Stromal cell of bone marrow (primary cell): ENCODE results near the gene PDE6A.
A peak's percentile ranks its signal among the peaks of the same experiment; 100 is the strongest.
"Not testable (repeated sequence)": the region's sequence is repeated elsewhere in the genome, so short reads cannot be mapped to it uniquely, and the experiment has no call there.

ENCODE experiments used
- DNase-seq: peaks from one replicate; pipeline ENCODE4 v3.0.0-alpha.2; 2012; ENCODE audit warnings: low read depth

PDE6A gene

DNA sequence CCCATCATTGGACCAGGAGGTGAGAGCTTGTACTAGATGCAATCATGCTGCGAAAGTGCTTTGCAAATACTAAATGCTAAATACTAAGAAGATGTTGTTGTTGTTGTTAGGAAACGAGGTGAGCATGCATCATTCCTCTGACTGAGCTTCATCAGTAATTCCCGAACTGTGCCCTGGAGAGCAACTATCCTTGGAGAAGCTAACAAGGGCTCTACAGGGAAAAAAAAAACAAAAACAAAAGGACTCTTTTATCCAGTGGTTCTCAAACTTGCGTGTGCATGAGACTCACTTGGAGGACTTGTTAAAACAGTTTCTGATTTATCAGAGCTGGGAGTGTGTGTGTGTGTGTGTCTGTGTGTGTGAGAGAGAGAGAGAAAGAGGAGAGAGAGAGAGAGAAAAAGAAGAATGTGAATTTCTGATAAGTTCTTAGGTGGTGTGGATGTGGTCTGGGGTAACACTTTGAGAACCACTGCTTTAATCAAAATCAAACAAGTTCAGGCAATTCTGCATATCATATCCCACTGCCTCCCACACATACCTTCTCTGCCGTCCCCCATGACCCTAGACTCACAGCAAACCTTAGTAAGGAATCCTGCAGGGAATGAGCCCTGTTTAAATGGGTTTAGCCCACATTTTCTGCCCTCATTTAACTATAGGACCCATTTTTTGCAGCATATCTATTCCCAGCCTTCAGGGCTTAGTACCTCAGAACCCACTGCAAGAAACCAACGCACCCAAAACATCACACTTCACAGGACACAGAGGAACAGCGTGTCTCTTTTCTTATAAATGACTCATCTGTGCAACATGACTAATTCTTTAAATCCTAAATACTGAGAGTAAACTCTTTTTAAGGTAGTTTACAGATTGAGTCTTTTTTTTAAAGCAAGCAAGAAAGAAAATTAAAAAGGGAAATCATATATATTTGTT is 48.9 kb downstream of the PDE6A start:
- no peak for DNase-seq

DNA sequence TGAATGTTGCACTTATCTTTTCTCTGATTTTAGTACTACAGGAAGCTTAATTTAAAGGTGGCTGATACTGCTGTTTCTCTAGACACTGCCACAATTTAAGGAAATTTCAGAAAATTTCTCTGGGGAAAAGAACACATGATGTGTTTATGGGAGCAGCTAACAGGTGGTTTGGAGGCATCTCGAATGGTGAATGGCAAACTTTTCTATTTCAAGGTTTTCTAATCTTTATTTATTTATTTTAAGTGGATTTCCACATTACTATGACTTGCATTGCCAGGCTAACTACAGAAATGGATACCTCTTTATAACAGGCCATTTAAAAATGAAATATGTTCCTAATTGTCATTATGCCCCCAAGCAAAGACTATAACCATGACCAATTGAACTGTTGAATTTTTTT is 50.4 kb downstream of the PDE6A start:
- no peak for DNase-seq

DNA sequence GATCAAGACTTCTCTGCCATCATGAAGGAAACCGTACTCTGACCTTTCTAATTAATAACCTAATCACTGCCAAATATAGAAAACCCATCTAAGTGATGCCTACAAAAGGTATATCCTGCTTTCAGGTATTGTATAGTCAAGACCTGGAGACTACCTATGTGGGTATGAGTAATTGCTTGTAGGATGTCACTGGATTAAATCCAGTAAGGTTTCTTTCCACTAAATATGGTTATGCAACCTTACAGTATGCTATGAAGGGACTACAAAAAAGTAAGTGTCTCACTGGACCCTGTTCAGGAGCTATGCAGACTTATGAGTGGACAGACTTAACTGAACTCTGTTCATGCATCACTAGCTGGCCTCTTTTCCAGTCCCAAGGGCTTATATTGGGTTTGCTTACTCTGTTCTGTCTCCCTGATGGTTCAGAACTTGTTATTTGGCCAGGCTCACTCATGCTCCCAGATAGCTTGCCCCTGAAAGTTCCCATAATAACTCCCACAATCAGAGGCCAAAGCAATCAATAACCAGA is 51.1 kb downstream of the PDE6A start:
- DNase-seq = peak; percentile 7

DNA sequence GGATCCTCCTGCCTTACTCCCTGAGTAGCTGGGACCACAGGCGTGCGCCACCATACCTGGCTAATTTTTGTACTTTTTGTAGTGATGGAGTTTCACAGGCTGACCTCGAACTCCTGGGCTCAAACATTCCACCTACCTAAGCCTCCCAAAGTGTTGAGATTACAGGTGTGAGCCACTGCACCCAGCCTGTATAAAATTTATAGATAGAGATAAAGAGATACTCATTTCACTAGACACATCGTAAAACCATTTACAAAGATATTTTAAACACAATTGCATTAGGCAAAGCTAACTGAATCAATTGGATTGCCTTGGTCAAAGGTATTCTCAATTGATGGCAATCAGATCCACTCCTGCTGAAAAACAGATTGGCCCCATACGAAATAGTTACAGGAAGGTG is 52.0 kb downstream of the PDE6A start:
- DNase-seq = no peak

DNA sequence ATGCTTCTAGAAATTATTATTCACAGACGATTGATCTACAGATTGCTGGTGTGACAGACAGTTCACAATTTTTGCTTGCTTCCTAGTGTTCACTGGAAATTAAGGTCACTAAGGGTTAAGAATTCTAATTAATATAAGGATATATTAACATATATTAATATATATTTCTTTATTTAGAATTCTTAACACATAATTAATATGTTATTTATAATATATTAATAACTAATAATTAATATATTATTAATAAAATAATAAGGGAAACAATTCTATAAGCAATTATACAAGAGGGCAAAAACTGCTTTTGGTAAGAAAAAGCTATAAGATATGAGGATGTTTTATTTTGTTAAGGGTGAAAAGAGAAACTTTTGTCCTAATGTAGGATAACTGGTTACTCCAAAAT is 56.3 kb downstream of the PDE6A start:
- no peak for DNase-seq

DNA sequence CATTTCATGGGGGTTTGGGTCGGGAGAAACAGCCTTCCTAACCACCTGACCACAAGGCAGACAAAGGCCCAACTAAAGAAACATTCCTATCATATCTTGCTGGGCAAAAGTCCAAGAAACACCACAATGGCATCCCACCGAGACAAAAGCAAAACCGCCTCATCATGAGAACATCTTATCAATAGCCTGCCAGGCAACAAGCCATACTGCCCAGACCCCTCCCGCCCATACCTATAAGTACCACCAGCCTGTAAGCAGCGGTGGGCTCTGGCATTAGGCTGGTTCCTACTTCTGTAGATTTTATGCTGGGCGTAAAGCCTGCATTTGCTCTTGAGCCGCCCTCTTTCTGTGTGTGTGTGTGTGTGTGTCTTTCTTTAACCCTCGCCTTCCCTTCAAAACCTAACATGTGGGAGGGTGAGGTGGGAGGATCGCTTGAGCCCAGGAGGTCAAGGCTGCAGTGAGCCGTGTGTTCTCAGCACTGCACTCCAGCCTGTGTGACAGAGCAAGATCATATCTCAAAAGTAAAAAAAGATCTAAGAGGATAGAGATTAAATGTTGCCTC is 56.9 kb downstream of the PDE6A start:
- DNase-seq = no peak

DNA sequence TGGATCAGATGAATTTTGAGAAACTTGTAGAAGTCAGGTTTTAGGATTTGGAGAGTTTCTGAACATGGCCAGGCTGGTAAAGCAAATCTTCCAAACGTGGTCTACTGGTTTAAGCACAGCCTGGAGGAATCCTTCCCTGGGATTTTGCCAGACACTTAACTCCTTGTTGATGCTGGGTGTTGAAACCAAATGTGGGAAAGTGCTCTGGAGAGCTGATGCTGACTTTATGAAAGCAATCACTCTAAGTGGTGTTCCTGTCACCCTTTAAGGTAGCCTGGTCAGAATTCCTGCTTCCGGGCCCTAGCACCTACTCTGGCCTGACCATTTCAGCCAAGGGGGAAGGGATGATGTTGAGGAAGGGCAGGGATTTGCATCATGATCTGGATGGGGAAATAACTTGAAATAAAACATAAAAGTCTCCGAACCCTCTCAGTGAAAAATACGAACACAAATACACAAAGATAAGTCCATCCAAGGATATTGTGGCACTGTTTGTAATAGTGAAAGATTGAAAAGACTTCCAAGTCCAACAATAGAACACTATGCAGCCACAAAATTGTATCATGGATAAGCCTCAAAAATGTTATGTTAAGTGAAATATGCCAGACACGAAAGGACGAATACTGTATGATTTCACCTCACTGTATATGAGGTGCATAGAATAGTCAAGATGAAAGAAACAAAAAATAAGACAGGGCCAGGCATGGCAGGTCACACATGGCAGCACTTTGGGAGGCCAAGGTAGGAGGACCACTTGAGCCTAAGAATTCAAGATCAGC is 57.7 kb downstream of the PDE6A start:
- DNase-seq = no peak

DNA sequence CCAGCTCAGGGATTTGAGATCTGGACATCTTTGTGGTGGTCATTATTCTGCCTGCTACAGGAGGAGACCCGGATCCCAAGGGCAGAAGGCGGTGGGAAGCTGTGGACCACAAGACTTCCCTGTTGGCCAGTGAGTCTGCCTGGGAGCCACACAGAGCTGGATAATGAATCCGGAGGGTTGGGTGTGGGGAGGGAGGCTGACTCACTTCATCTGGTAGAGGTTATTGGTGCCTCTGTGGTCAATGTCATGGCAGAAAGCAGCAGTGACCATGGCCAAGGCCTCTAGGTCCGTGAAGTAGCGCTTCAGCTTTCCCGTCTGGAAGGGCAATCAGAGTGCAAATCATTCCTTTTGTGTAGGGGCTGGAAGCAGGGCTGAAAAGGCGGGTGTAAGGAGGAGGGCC is 58.5 kb downstream of the PDE6A start:
- peak; percentile 29 for DNase-seq

DNA sequence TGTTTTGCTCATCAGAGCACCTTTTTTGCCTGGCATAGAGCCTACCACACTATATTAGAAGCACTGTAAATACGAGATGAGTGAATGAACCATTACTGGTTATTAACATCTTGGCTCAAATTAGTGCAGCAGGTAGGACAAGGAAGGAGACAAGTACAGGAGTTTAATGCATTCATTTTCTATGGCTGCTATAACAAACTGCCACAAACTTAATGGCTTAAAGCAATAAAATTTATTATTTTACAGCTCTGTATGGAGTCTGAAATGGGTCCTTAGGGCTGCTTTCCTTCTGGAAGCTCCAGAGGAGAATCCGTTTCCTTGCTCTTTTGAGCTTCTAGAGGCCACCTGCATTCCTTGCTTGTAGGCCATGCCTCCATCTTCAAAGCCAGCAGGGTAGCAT is 59.1 kb downstream of the PDE6A start:
- no peak for DNase-seq

DNA sequence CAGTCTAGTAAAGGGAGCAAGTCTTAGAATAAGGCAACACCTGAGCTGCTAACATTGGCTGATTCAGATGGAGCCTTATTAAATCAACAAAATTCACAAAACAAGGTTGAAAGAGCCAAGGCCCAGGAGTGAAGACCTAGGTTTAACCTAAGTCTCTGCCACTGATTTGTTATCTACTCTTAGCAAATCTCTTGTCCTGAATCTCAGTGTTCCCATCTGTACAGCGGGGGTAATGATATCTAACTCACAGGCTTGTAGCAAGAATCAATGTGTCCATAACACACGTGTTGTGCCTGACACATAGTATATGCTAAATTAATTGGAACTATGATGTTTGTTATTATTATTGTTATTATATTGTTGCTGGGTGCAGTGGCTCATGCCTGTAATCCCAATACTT is 61.0 kb downstream of the PDE6A start:
- no peak for DNase-seq

DNA sequence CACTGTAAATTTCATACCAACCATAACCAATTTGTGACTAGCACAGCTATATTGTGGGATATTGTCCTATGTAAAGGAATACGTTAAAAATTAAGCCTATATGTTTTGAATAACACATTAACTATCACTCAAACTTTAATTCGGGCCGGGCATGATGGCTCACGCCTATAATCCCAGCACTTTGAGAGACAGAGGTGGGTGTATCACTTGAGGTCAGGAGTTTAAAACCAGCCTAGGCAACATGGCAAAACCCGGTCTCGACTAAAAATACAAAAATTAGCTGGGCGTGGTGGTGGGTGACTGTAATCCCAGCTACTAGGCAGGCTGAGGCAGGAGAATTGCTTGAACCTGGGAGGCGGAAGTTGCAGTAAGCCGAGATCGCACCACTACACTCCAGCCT is 62.0 kb downstream of the PDE6A start:
- not testable (repeated sequence) for DNase-seq

DNA sequence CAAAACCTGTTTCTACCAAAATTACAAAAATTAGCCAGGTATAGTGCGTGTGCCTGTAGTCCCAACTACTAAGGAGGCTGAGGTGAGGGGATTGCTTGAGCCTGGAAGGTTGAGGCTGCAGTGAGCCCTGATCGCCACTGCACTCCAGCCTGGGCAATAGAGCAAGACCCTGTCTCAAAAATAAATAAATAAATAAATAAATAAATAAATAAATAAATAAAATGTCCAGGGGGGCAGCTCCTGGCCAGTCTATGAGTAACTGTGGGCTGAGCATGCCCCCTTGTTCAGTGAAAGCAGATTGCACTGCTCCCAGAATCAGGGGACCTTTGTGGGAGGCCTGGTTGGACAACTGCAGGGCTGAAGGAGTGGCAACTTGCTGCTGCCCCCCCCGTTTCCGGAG is 62.7 kb downstream of the PDE6A start:
- no peak for DNase-seq

DNA sequence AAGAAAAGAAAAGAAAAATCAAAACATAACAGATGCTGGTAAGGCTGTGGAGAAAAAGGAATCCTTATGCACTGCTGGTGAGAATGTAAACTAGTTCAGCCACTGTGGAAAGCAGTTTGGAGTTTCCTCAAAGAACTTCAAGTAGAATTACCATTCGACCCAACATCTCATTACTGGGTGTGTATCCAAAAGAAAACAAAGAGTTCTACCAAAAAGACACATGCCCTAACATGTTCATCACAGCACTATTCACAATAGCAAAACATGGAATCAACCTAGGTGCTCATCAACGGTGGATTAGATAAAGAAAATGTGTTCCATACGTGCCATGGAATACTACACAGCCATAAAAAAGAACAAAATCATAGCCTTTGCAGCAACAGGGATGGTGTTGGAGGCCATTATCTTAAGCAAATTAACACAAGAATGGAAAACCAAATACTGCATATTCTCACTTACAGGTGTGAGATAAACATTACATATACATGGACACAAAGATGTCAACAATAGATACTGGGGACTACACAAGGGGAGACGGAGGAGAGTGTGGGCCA is 63.4 kb downstream of the PDE6A start:
- no peak for DNase-seq

DNA sequence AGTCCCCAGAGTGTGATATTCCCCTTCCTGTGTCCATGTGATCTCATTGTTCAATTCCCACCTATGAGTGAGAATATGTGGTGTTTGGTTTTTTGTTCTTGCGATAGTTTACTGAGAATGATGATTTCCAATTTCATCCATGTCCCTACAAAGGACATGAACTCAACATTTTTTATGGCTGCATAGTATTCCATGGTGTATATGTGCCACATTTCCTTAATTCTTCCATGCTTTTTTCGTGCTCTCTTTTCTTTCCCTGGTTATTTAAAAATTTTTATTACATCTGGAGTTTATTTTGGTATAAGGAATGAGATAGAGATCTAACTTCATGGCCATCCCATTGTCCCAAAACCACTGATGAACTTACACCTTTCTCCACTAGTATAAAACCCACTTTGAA is 65.0 kb downstream of the PDE6A start:
- not testable (repeated sequence) for DNase-seq

DNA sequence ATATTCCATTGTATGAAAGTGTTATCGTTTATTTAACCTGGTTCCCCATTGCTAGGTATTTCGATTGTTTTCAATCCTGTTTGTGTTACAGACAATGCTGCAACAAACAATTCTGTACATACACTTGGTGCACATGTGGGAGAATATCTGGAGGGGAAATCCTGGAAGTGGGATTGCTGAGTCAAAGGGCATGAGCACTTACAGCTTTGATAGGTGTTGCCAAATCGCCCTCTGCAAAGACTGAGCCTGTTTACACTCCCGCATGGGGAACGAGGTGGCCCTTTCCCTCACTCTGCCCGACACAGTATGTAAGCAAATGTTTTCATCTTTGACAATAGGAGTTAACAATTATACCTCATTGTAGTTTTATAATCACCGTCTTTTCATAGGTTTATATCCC is 66.2 kb downstream of the PDE6A start:
- DNase-seq = no peak

DNA sequence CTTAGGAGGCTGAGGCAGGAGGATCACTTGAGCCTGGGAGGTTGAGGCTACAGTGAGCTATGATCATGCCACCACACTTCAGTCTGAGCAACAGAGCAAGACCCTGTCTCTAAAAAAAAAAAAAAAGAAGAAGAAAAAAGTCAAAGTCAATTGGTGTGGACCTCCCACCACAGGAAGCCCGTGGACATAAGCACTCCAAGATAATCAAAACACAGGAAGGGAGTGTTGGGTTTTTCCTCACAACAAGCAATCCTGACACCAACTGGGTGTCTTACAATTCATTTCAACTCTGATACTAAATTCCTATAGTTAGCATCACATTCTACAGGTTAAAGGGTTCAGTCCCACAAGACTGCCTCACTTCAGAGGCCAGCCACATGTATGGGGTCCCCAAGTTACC is 70.7 kb downstream of the PDE6A start:
- no peak for DNase-seq

DNA sequence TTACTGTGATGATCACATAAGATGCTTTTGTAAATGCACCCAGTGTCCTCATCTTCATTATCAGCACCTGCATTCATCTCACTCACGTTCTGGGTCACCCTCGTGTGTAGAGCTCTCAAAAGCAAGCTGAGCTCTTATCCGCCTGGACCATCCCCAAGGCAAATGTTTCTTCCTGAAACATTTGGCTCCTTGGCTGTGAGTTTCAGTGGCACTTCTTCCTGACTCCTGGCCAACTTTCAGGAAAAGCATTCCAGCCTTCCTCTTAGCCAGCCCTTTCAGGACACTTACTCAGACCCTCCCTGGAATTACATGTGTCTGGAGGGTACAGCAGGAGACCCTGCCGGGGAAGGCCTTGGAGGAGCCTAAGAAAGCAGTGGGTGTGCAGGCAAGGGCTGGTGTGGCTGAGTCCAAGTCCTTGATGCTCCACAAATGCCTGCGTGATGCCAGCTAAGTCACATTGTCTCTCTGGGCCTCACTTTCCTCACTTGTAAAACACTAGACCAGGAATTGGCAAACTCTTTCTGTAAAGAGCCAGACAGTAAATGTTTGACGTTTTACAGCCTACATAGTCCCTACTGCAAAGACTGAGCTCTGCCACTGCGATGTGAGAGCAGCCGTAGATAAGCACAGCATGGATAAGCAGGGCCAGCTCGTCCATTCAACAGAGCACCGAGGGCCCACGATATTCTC is 72.1 kb downstream of the PDE6A start:
- no peak for DNase-seq

DNA sequence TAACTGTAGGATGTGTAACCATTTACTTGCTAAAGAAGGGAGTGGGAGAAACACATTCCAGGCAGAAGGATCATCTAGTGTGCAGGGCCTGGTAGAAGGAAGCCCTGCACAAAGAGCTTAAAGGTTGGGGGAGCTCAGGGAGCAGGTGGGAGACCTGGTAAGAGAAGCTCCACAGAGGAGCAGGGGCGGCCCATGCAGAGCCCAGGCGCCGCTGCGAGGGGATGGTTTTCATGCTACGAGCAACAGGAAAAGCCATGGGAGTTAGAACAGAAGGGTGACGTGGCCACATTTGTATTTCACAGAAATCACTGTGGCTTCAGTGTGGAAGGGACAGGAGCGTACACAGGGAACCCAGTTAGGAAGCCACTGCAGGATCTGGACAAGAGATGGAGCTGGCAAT is 73.1 kb downstream of the PDE6A start:
- DNase-seq = no peak

DNA sequence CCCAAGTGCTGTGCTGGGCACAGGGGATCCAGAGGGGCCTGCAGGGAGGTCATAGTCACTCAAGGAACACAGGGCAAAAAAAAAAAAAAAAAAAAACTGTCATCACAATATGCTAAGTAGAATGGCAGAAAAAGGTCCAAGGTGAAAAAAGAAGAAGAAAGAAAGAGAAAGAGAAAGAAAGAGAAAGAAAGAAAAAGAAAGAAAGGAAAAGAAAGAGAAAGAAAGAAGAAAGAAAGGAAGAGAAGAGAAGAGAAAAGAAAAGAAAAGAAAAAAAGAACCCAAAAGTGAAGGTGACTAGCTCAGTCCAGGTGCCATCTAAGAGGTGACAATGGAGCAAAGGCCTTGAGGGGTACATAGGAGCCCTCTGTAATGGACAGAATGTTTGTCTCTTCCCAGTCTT is 73.9 kb downstream of the PDE6A start:
- no peak for DNase-seq

DNA sequence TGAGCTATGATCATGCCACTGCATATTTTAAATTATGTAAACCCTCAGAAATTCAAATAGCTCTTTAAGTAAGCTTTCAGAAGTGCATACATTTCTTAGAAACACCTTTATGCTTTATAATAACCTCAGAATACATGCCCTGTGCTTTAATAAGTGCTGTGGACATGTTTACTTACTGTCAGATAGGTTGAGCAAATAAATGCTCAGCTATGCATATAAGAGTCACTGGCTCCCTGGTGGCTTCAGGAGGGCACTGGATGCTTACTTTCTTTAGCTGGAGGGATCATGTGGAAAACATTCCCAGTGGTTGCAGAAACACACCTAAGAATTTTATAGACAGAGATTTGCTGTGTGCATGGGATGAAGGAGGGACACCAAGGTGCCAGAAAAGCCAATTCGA is 74.4 kb downstream of the PDE6A start:
- no peak for DNase-seq

DNA sequence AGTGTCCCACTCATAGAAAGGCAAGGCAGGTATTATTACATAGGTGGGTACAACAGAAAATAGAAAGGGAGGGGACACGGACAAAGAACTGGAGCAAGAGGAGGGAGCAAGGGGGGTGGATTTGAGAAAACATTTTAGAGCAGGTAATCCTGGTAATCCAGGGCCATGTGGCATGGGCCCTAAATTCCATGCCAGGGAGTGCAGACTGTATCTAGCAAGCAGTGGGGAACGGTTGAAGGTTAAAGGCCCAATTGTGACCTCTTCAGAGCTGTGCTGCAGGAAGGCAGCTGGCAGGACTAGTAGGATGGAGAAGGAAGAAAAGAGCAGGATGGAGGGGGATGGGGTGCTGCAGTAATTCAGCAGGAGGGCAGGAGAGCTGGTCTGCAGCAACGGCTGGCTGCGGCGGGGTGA is 75.2 kb downstream of the PDE6A start:
- no peak for DNase-seq

DNA sequence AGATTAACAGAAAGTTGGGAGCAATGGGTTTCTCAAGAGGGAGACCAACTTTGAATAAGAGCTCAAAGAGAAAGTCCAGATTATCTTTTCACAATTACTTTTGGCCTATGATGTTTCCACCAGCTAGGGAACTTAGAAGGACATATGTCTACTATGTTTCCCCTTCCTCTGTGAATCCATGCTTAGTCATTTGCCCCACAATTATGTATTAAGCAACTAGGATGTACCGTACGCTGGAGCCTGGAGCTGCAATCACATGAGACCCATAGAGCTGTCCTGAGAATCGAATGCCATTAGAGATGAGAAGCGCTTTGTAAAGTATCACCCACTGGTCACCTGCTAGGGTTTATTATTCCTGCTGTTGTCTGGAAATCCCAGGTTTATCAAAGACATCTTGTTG is 78.8 kb downstream of the PDE6A start:
- no peak for DNase-seq
